SJSA1 (cell line): ENCODE results near the gene SCN2B. TPM values are rescaled to one million over a fixed set of nuclear protein-coding genes. Genes with fewer than 3 reads are reported as not detected.

ENCODE experiments used
- DNase-seq, 2 experiments: peaks; one replicate each; pipeline ENCODE4 v3.0.0-alpha.2; 2015 to 2020; ENCODE audit warnings: low spot score in 2 of 2, low read depth in 1 of 2
- H3K27ac ChIP-seq: fragments of 250-450 bp; sonication (Bioruptor Pico); 2 replicates; pipeline ENCODE4 v1.5.1; 2020; ENCODE audit warnings: mild to moderate bottlenecking, moderate library complexity
- H3K27me3 ChIP-seq: fragments of 250-450 bp; sonication (Bioruptor Pico); replicated peaks from 2 replicates; pipeline ENCODE4 v1.5.1; 2020; ENCODE audit warnings: mild to moderate bottlenecking, moderate library complexity
- H3K36me3 ChIP-seq: fragments of 250-450 bp; sonication (Bioruptor Pico); 2 replicates; pipeline ENCODE4 v1.5.1; 2020; ENCODE audit warnings: mild to moderate bottlenecking
- H3K4me1 ChIP-seq: fragments of 250-450 bp; sonication (Bioruptor Pico); replicated peaks from 2 replicates; pipeline ENCODE4 v1.6.1; 2021; ENCODE audit warnings: mild to moderate bottlenecking
- H3K4me3 ChIP-seq: fragments of 250-450 bp; sonication (Bioruptor Pico); 2 replicates; pipeline ENCODE4 v1.5.1; 2020; ENCODE audit warnings: mild to moderate bottlenecking
- H3K9me3 ChIP-seq: fragments of 250-450 bp; sonication (Bioruptor Pico); replicated peaks from 2 replicates; pipeline ENCODE4 v1.5.1; 2020; ENCODE audit warnings: mild to moderate bottlenecking
- total RNA-seq: library from RNA; depleted of rRNA; stranded (reverse); fragments of >200 nt; shearing (Covaris generic); gene quantifications from 2 replicates; pipeline ENCODE4 v1.2.3, GENCODE V29; 2014; rRNA removed

SCN2B gene
- not detected in 2 replicates for total RNA-seq

- H3K27me3 ChIP-seq, result peaks cover 6% of the 10 kb centered on the region; the same call in 1 of the 2 replicates
- no peak for DNase-seq
- H3K4me3 ChIP-seq, result no peak within 1 kb of the TSS
- no peaks in the 10 kb centered on the region for H3K9me3 ChIP-seq
- no peak within 1 kb of the TSS for H3K27ac ChIP-seq
- no peaks in the 10 kb centered on the region for H3K36me3 ChIP-seq
- H3K4me1 ChIP-seq, result no peaks in the 10 kb centered on the region
Measured at GRCh38 chr11:118175993-118176777, at the start of gene SCN2B. SCN2B (minus strand) TSS chr11:118176639; CDS start chr11:118176431, 208 bp downstream.

DNA sequence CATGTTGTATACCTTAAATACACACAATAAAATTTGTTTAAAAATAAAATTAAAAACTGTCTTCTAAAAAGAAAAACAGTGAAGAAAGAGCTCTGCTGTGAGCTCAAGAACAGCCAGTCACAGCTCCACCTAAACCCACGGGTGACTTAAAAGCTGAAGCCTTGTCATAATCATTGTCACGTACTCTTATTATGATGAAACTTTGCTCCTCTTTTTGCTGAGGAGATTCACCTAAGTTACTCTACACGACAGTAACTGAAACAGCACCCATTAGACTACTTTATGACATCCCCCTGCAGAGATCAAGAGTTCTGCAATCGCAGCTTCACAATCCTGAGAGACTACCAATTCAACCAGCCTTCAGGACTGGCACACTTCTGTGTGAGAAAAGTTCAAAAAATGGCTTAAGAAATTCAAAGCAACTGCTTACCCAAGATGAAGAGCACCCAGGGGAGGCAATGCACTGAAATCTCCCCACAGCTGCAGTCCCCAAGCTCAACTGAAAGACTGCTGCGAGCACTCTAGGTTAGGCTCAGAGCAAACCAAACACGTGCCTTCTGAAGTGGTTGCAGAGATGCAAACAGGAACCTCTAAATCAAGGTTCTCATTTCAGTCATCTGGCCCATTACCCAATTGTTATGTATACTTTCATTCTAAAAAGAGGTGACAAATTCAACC is 48.2 kb upstream of the SCN2B start, which contains the start of gene JAML:
Gene JAML (minus strand): TSS at position 501 of the 678 bp plus-strand sequence. CDS start 10,145 bp downstream, outside the sequence.
- no peak for DNase-seq
- H3K4me3 ChIP-seq, result no peak within 1 kb of the TSS
- H3K36me3 ChIP-seq, result no peaks in the 10 kb centered on the region
- H3K27me3 ChIP-seq, result no peaks in the 10 kb centered on the region
- H3K4me1 ChIP-seq, result no peaks in the 10 kb centered on the region
- H3K9me3 ChIP-seq, result no peaks in the 10 kb centered on the region
- no peak within 1 kb of the TSS for H3K27ac ChIP-seq

GRCh38 chr11:118223992-118224391 is 47.6 kb upstream of the SCN2B start:
- Histone ChIP-seq H3K9me3 (no peaks in the 10 kb centered on the region), H3K4me3 (no peak overlapping the region), H3K36me3 (no peaks in the 10 kb centered on the region), H3K4me1 (no peaks in the 10 kb centered on the region), H3K27ac (no peak overlapping the region), H3K27me3 (no peaks in the 10 kb centered on the region)
- no peak for DNase-seq

GRCh38 chr11:118223570-118223969 is 47.1 kb upstream of the SCN2B start:
- Histone ChIP-seq H3K36me3 (no peaks in the 10 kb centered on the region), H3K27me3 (no peaks in the 10 kb centered on the region), H3K27ac (no peak overlapping the region), H3K4me3 (no peak overlapping the region), H3K9me3 (no peaks in the 10 kb centered on the region), H3K4me1 (no peaks in the 10 kb centered on the region)
- DNase-seq, result no peak

DNA sequence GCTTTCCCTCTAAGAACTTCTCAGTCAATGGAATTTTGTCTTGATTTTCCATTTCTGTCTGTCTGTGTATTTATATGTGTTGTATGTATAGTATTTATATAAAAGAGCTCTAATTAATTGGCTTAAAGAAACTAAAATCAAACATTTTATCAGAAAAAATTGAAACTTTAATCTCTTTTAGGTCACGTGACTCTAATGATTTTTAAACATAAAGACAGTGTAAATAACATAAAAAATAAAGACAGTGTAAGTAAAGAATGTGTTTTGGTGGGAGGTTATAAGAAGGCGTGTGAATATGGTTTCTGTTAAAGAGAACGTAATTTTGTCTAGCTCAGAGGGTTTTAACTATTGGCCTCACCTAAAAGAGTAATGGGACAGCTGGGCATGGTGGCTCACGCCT is 46.0 kb upstream of the SCN2B start:
- H3K9me3 ChIP-seq, result no peaks in the 10 kb centered on the region
- no peaks in the 10 kb centered on the region for H3K36me3 ChIP-seq
- no peak overlapping the region for H3K4me3 ChIP-seq
- no peaks in the 10 kb centered on the region for H3K27me3 ChIP-seq
- no peaks in the 10 kb centered on the region for H3K4me1 ChIP-seq
- no peak overlapping the region for H3K27ac ChIP-seq
- no peak for DNase-seq

DNA sequence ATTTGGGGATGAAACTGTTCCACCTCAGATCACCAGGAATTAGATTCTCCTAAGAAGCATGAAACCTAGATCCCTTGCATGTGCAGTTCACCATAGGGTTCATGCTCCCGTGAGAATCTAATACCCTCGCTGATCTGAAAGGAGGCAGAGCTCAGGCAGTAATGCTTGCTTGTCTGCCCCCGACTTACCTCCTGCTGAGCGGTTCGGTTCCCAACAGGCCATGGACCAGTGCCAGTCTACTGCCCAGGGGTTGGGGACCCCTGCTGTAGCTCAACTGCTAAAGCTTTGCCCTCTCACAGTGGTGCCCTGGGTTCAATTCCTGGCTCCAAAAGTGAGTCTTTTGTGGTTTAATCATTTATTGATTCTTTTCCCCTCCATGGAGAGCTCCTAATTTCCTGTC is 45.0 kb upstream of the SCN2B start:
- DNase-seq, result no peak
- no peaks in the 10 kb centered on the region for H3K9me3 ChIP-seq
- no peaks in the 10 kb centered on the region for H3K4me1 ChIP-seq
- no peaks in the 10 kb centered on the region for H3K36me3 ChIP-seq
- H3K4me3 ChIP-seq, result no peak overlapping the region
- H3K27ac ChIP-seq, result no peak overlapping the region
- H3K27me3 ChIP-seq, result no peaks in the 10 kb centered on the region

DNA sequence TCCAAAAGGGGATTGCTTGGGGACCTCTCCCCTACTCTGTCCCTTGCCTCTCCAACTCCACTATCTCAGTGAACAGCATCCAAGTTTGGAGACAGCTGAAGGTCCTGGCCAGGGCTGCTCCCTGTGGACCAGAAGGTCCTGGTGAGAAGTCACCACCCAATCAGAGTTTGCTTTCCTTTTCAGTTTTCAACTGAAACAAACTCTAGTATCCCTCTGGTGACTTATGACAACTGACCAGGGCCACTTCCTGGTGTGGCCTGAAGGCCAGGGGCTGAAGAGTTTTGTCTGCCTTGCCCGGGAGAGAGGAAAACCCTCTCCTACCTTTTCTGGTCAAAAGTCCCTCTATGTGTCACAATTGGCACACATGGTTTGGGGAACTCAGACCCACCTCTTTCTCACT is 43.3 kb upstream of the SCN2B start:
- no peak for DNase-seq
- Histone ChIP-seq H3K27ac (no peak overlapping the region), H3K27me3 (no peaks in the 10 kb centered on the region), H3K36me3 (no peaks in the 10 kb centered on the region), H3K9me3 (no peaks in the 10 kb centered on the region), H3K4me1 (no peaks in the 10 kb centered on the region), H3K4me3 (no peak overlapping the region)

- Histone ChIP-seq H3K27me3 (no peaks in the 10 kb centered on the region), H3K27ac (no peak overlapping the region), H3K4me3 (no peak overlapping the region), H3K9me3 (no peaks in the 10 kb centered on the region), H3K36me3 (no peaks in the 10 kb centered on the region), H3K4me1 (no peaks in the 10 kb centered on the region)
- DNase-seq, result no peak
Measured at GRCh38 chr11:118219244-118219643, 42.8 kb upstream of the SCN2B start.

DNA sequence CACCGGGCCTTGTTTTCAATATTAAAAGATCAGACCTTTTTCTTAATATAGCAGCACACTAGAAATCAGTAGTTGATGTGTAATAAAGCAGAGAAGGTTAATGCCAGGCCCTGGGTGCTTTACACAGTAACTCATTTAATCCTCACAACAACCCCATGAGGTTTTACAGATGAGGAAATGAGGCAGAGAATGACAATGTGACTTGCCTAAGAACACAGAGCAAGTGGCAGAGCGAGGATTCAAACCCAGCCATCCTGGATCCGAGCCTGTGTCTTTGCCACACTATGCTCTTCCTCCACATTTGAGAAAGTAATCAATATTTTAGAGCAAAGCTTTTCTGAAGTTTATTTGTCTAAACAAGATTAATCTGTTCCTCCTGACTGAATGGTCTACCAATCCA is 41.1 kb upstream of the SCN2B start:
- Histone ChIP-seq H3K9me3 (no peaks in the 10 kb centered on the region), H3K27ac (no peak overlapping the region), H3K36me3 (no peaks in the 10 kb centered on the region), H3K4me1 (no peaks in the 10 kb centered on the region), H3K4me3 (no peak overlapping the region), H3K27me3 (no peaks in the 10 kb centered on the region)
- DNase-seq, result no peak

- H3K4me3 ChIP-seq, result no peak overlapping the region
- DNase-seq, result no peak
- H3K36me3 ChIP-seq, result no peaks in the 10 kb centered on the region
- H3K27me3 ChIP-seq, result no peaks in the 10 kb centered on the region
- H3K27ac ChIP-seq, result no peak overlapping the region
- H3K4me1 ChIP-seq, result no peaks in the 10 kb centered on the region
- H3K9me3 ChIP-seq, result no peaks in the 10 kb centered on the region
Measured at GRCh38 chr11:118216621-118217481, 40.4 kb upstream of the SCN2B start.

DNA sequence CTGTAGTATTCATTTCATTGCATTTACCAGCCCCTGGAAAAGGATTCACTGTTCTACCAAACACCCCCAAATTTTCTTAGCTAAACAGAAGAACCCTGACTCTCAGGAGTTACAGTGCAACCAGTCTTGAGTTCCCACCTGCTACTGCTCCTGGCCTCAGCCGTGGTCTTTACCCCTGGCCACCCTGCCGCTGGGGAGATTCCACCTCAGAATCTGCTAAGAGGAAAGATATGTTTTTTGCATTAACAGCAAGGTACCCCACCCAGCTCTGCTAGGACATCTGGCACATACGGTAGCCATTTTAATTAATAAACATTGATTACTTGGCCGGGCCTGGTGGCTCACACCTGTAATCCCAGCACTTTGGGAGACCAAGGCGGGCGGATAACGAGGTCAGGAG is 39.3 kb upstream of the SCN2B start:
- Histone ChIP-seq H3K9me3 (no peaks in the 10 kb centered on the region), H3K4me1 (no peaks in the 10 kb centered on the region), H3K36me3 (no peaks in the 10 kb centered on the region), H3K27me3 (no peaks in the 10 kb centered on the region), H3K27ac (no peak overlapping the region), H3K4me3 (no peak overlapping the region)
- no peak for DNase-seq

GRCh38 chr11:118215262-118215661 is 38.8 kb upstream of the SCN2B start:
- no peaks in the 10 kb centered on the region for H3K27me3 ChIP-seq
- no peak for DNase-seq
- H3K27ac ChIP-seq, result no peak overlapping the region
- H3K36me3 ChIP-seq, result no peaks in the 10 kb centered on the region
- no peak overlapping the region for H3K4me3 ChIP-seq
- H3K4me1 ChIP-seq, result no peaks in the 10 kb centered on the region
- H3K9me3 ChIP-seq, result no peaks in the 10 kb centered on the region

- H3K27ac ChIP-seq, result no peak overlapping the region
- no peak overlapping the region for H3K4me3 ChIP-seq
- no peak for DNase-seq
- H3K27me3 ChIP-seq, result no peaks in the 10 kb centered on the region
- H3K9me3 ChIP-seq, result no peaks in the 10 kb centered on the region
- H3K36me3 ChIP-seq, result no peaks in the 10 kb centered on the region
- H3K4me1 ChIP-seq, result no peaks in the 10 kb centered on the region
Measured at GRCh38 chr11:118214210-118214914, 37.9 kb upstream of the SCN2B start.
